H1 (cell line): ENCODE measurements around the gene LCOR. TPM values are rescaled to one million over a fixed set of nuclear protein-coding genes. Genes with fewer than 3 reads are reported as not detected.

Source experiments
- CTCF ChIA-PET: fragments of 300-600 bp; sonication (Branson Sonifier 250); formaldehyde crosslinking; loops from one replicate; lab custom pipeline; 2021; ENCODE audit not compliant: partially characterized antibody; lab: Charles Lee
- POLR2A ChIA-PET: fragments of 300-600 bp; sonication (Branson Sonifier 250); formaldehyde crosslinking; loops from one replicate; lab custom pipeline; 2021; ENCODE audit warnings: inconsistent platforms; ENCODE audit not compliant: partially characterized antibody; lab: Charles Lee
- DNase-seq, 2 experiments: peaks; one replicate each; pipeline versions ENCODE4 v3.0.0 to v3.0.0-alpha.2; 2010 to 2022; ENCODE audit warnings: low spot score in 2 of 2, low read depth in 1 of 2, mixed read lengths in 1 of 2
- FAIRE-seq: peaks from 2 replicates; lab custom pipeline; 2011; peaks lifted over from hg19 to GRCh38; lab: Jason Lieb, UNC
- H2AFZ ChIP-seq: 2 replicates; pipeline ENCODE4 v1.8.1; 2012; ENCODE audit warnings: low read length, inconsistent platforms
- H2AK5ac ChIP-seq: 2 replicates; pipeline ENCODE4 v1.6.1; 2013; ENCODE audit warnings: low read depth, low read length
- H2BK120ac ChIP-seq: replicated peaks from 2 replicates; pipeline ENCODE3; 2013; ENCODE audit warnings: low read depth, low read length, inconsistent platforms
- H2BK12ac ChIP-seq: 2 replicates; pipeline ENCODE4 v1.6.1; 2013; ENCODE audit warnings: low read depth, low read length
- H2BK15ac ChIP-seq: 2 replicates; pipeline ENCODE4 v1.6.1; 2013; ENCODE audit warnings: low read length
- H2BK20ac ChIP-seq: 2 replicates; pipeline ENCODE4 v1.6.1; 2013; ENCODE audit warnings: low read length
- H2BK5ac ChIP-seq: 2 replicates; pipeline ENCODE4 v1.6.1; 2013; ENCODE audit warnings: low read depth, low read length
- H3K14ac ChIP-seq: 2 replicates; pipeline ENCODE4 v1.6.1; 2013; ENCODE audit warnings: inconsistent platforms; ENCODE audit not compliant: insufficient read length
- H3K18ac ChIP-seq: 2 replicates; pipeline ENCODE4 v1.6.1; 2013; ENCODE audit warnings: low read length; ENCODE audit errors: extremely low read depth
- H3K23ac ChIP-seq: 2 replicates; pipeline ENCODE4 v1.6.1; 2013; ENCODE audit warnings: inconsistent platforms; ENCODE audit not compliant: insufficient read length
- H3K23me2 ChIP-seq: 2 replicates; pipeline ENCODE4 v1.6.1; 2013; ENCODE audit warnings: low read depth, low read length
- H3K27ac ChIP-seq: 2 replicates; pipeline ENCODE4 v1.6.1; 2011; ENCODE audit warnings: low read depth, low read length, inconsistent platforms
- H3K27me3 ChIP-seq, 4 experiments: replicated peaks in 1 of 4; 1 replicate in 1 of 4; 2 replicates in 3 of 4; pipeline versions ENCODE4 v1.6.1 to v1.8.1; 2011 to 2013; ENCODE audit warnings: low read length in 3 of 4, mild to moderate bottlenecking in 3 of 4, inconsistent platforms in 2 of 4, mixed read lengths in 2 of 4, moderate library complexity in 1 of 4; ENCODE audit not compliant: control insufficient read depth in 3 of 4, insufficient read depth in 3 of 4; ENCODE audit errors: extremely low read depth in 1 of 4
- H3K36me3 ChIP-seq, 4 experiments: 2 replicates each; pipeline versions ENCODE4 v1.6.1 to v1.8.1; 2011 to 2013; ENCODE audit warnings: mild to moderate bottlenecking in 4 of 4, low read length in 3 of 4, moderate library complexity in 2 of 4, control low read depth in 1 of 4, inconsistent platforms in 1 of 4; ENCODE audit not compliant: insufficient read depth in 4 of 4, control insufficient read depth in 2 of 4
- H3K4ac ChIP-seq: replicated peaks from 2 replicates; pipeline ENCODE3; 2013; ENCODE audit warnings: low read length, low read depth, mixed read lengths, inconsistent platforms; ENCODE audit not compliant: insufficient read length
- H3K4me1 ChIP-seq, 4 experiments: replicated peaks in 1 of 4; 1 replicate in 1 of 4; 2 replicates in 3 of 4; pipeline versions ENCODE4 v1.6.1 to v1.8.1; 2011 to 2013; ENCODE audit warnings: low read length in 3 of 4, inconsistent platforms in 2 of 4, mixed read lengths in 1 of 4; ENCODE audit not compliant: insufficient read depth in 4 of 4, control insufficient read depth in 3 of 4
- H3K4me2 ChIP-seq, 2 experiments: 2 replicates each; pipeline versions ENCODE4 v1.6.1 to v1.8.1; 2011 to 2013; ENCODE audit warnings: low read depth in 2 of 2, low read length in 2 of 2, control low read depth in 1 of 2, inconsistent platforms in 1 of 2, mild to moderate bottlenecking in 1 of 2; ENCODE audit not compliant: insufficient read depth in 1 of 2
- H3K4me3 ChIP-seq, 4 experiments: fragments of 200-600, 300-600 bp in 1 of 4; sonication (generic), shearing (Covaris generic), sonication (Bioruptor Twin) in 1 of 4; 2 replicates each; pipeline versions ENCODE4 v1.5.1 to v1.8.1; 2011 to 2016; ENCODE audit warnings: low read length in 4 of 4, low read depth in 3 of 4, control low read depth in 2 of 4, inconsistent platforms in 2 of 4, mild to moderate bottlenecking in 2 of 4, mixed read lengths in 1 of 4, moderate library complexity in 1 of 4; ENCODE audit not compliant: insufficient read depth in 2 of 4; ENCODE audit errors: extremely low read depth in 1 of 4
- H3K56ac ChIP-seq: replicated peaks from 2 replicates; pipeline ENCODE3; 2013; ENCODE audit warnings: low read depth, mild to moderate bottlenecking, mixed read lengths, low read length, inconsistent platforms; ENCODE audit not compliant: insufficient read length
- H3K79me1 ChIP-seq: 2 replicates; pipeline ENCODE4 v1.6.1; 2013; ENCODE audit warnings: low read depth, low read length, control low read depth
- H3K79me2 ChIP-seq, 2 experiments: 2 replicates each; pipeline versions ENCODE4 v1.6.1 to v1.8.1; 2012 to 2013; ENCODE audit warnings: low read length in 2 of 2, mild to moderate bottlenecking in 2 of 2, inconsistent platforms in 1 of 2; ENCODE audit not compliant: insufficient read depth in 2 of 2, control insufficient read depth in 1 of 2
- H3K9ac ChIP-seq, 4 experiments: replicated peaks in 1 of 4; 1 replicate in 1 of 4; 2 replicates in 3 of 4; pipeline versions ENCODE4 v1.6.1 to v1.8.1; 2011 to 2013; ENCODE audit warnings: low read depth in 3 of 4, low read length in 3 of 4, control low read depth in 2 of 4, mild to moderate bottlenecking in 2 of 4, moderate library complexity in 2 of 4, inconsistent platforms in 1 of 4; ENCODE audit errors: extremely low read depth in 1 of 4
- H3K9me3 ChIP-seq, 2 experiments: 2 replicates each; pipeline versions ENCODE4 v1.6.1 to v1.8.1; 2012 to 2013; ENCODE audit warnings: mild to moderate bottlenecking in 2 of 2, moderate library complexity in 2 of 2, control low read depth in 1 of 2, inconsistent platforms in 1 of 2, low read depth in 1 of 2, low read length in 1 of 2, mixed read lengths in 1 of 2; ENCODE audit not compliant: insufficient read depth in 2 of 2
- H4K20me1 ChIP-seq, 2 experiments: replicated peaks in 1 of 2; 2 replicates each; pipeline versions ENCODE3 to v1.8.1; 2011 to 2013; ENCODE audit warnings: inconsistent platforms in 2 of 2, low read length in 2 of 2, mild to moderate bottlenecking in 1 of 2; ENCODE audit not compliant: insufficient read depth in 2 of 2, control insufficient read depth in 1 of 2
- H4K5ac ChIP-seq: 2 replicates; pipeline ENCODE4 v1.6.1; 2013; ENCODE audit warnings: low read length, low read depth, mixed read lengths, inconsistent platforms; ENCODE audit not compliant: insufficient read length
- H4K8ac ChIP-seq: 2 replicates; pipeline ENCODE4 v1.8.0; 2013; ENCODE audit warnings: mild to moderate bottlenecking, moderate library complexity, low read length, inconsistent platforms; ENCODE audit not compliant: insufficient read depth; ENCODE audit errors: extremely low read depth
- H4K91ac ChIP-seq: replicated peaks from 2 replicates; pipeline ENCODE3; 2013; ENCODE audit warnings: low read length, mixed read lengths, inconsistent platforms; ENCODE audit not compliant: insufficient read length
- ASH2L ChIP-seq: fragments of 200-600, 300-600 bp; sonication (generic); IDR thresholded peaks from one replicate; pipeline ENCODE4 v1.7.1; 2017; ENCODE audit warnings: low read length
- BRCA1 ChIP-seq: IDR thresholded peaks from 2 replicates; pipeline ENCODE4 v1.6.1; 2012; ENCODE audit warnings: low read depth, low read length, improper control_type of control experiment
- CREB1 ChIP-seq: IDR thresholded peaks from 2 replicates; pipeline ENCODE4 v1.6.1; 2012; ENCODE audit warnings: inconsistent platforms
- EGR1 ChIP-seq: IDR thresholded peaks from 2 replicates; pipeline ENCODE4 v1.6.1; 2011; ENCODE audit warnings: low read depth, low read length, borderline replicate concordance
- HDAC6 ChIP-seq: IDR thresholded peaks from one replicate; pipeline ENCODE4 v1.7.1; 2012; ENCODE audit warnings: low read depth, mild to moderate bottlenecking, inconsistent platforms, low read length, moderate library complexity
- KDM5A ChIP-seq: fragments of 200-600 bp; IDR thresholded peaks from 2 replicates; pipeline ENCODE4 v1.7.1; 2012; ENCODE audit warnings: mild to moderate bottlenecking, low read length, inconsistent platforms, mixed read lengths
- PHF8 ChIP-seq: fragments of 200-600 bp; sonication (generic); conservative IDR thresholded peaks from 2 replicates; pipeline ENCODE4 v1.7.1; 2012; ENCODE audit warnings: low read depth, mild to moderate bottlenecking, inconsistent platforms, low read length, moderate library complexity
- RNF2 ChIP-seq: fragments of 200-900, 300-1000 bp; sonication (generic); IDR thresholded peaks from 2 replicates; pipeline ENCODE4 v1.7.1; 2016; ENCODE audit warnings: borderline replicate concordance, low read depth, mild to moderate bottlenecking, antibody characterized with exemption, low read length; ENCODE audit not compliant: poor library complexity, severe bottlenecking; ENCODE audit errors: missing control alignments
- SP1 ChIP-seq: IDR thresholded peaks from 2 replicates; pipeline ENCODE4 v1.6.1; 2011; ENCODE audit warnings: low read depth, low read length
- SUZ12 ChIP-seq: fragments of 200-600 bp; sonication (generic); IDR thresholded peaks from 2 replicates; pipeline ENCODE4 v1.6.1; 2012; ENCODE audit warnings: mild to moderate bottlenecking, inconsistent platforms, low read length, moderate library complexity, mixed read lengths
- TBP ChIP-seq: IDR thresholded peaks from 2 replicates; pipeline ENCODE4 v1.6.1; 2011; ENCODE audit warnings: low read depth, low read length, improper control_type of control experiment
- ZNF274 ChIP-seq: IDR thresholded peaks from 2 replicates; pipeline ENCODE4 v1.7.0; 2012; ENCODE audit warnings: low read length, borderline replicate concordance; ENCODE audit errors: extremely low read depth
- WGBS, 2 experiments: shearing (Covaris generic) in 1 of 2; methylation state at CpG; one replicate each; pipeline versions ENCODE4 v1.1.6 to v1.1.7; 2013 to 2015; ENCODE audit warnings: low lambda C conversion rate in 2 of 2, mixed read lengths in 2 of 2, inconsistent platforms in 1 of 2, low coverage in 1 of 2, missing lambda C conversion rate in 1 of 2; ENCODE audit not compliant: insufficient replicate concordance in 2 of 2, insufficient coverage in 1 of 2, insufficient read length in 1 of 2; ENCODE audit errors: extremely low coverage in 1 of 2, missing lambda C conversion rate in 1 of 2; 5-methylcytosine and 5-hydroxymethylcytosine counted together
- polyA plus RNA-seq, 7 experiments: library from polyadenylated mRNA; depleted of rRNA in 3 of 7; stranded (reverse) in 5 of 7; unstranded in 2 of 7; fragments of >200 nt in 5 of 7; fragments of 200-250 nt in 2 of 7; gene quantifications; 1 replicate in 5 of 7; 2 replicates in 1 of 7; 4 replicates in 1 of 7; pipeline versions ENCODE4 v1.2.1 to v1.2.3, GENCODE V29; 2011 to 2013; ENCODE audit warnings: missing spikeins in 2 of 7, mixed read lengths in 2 of 7
- total RNA-seq: library from RNA; stranded (reverse); fragmentation: NEBNext Ultra II Directional; extraction: Animal tissue kit (Norgen Biotek cat#: 25700); gene quantifications from 2 replicates; pipeline ENCODE4 v1.2.1, GENCODE V29; 2021

Gene LCOR
- total and polyA plus RNA-seq, 2 of the 8 experiments (the other 6 are each of a cell fraction or from before 2014, with no cell fraction given), result 4.7 to 25.5 TPM

GRCh38 chr10:96878057-96878456 is 46.0 kb downstream of the LCOR start:
- Histone ChIP-seq H3K4me2 (no peak overlapping the region), H3K4me1 (peaks cover 0 to 1% (median 0%) of the 10 kb centered on the region in 4 experiments; a peak in 1 of 7 replicates), H3K4me3 (no peak overlapping the region), H2BK120ac (no peak overlapping the region), H4K20me1 (peaks cover 2 to 3% of the 10 kb centered on the region in 2 experiments), H4K91ac (no peak overlapping the region), H3K56ac (no peak overlapping the region), H3K23me2 (no peaks in the 10 kb centered on the region), H3K18ac (no peak overlapping the region), H3K27ac (no peak overlapping the region), H2BK20ac (no peak overlapping the region), H2BK12ac (no peak overlapping the region), H3K79me1 (peaks cover 4% of the 10 kb centered on the region; the same call in 1 of the 2 replicates), H2BK5ac (no peak overlapping the region), H2AK5ac (no peak overlapping the region), H3K27me3 (no peaks in the 10 kb centered on the region), H2BK15ac (no peak overlapping the region), H4K5ac (no peak overlapping the region), H3K4ac (no peak overlapping the region), H4K8ac (no peak overlapping the region), H3K36me3 (no peaks in the 10 kb centered on the region), H3K9ac (no peak overlapping the region), H2AFZ (no peak overlapping the region), H3K14ac (no peak overlapping the region), H3K23ac (no peak overlapping the region), H3K79me2 (peaks cover 0 to 81% of the 10 kb centered on the region in 2 experiments; a peak in 2 of 4 replicates), H3K9me3 (no peaks in the 10 kb centered on the region)
- ChIA-PET CTCF (interaction anchor here (1.5 to 2.1 kb wide), 3 partner anchors 10 to 238 kb away, joined by 4 to 6 read pairs (median 6); no protein-coding TSS in a partner anchor), POLR2A (no interaction called here)
- 90% methylated on average over 3 of the region's 3 CpGs; no CpG with 5 or more reads in 1 of the 2 experiments for WGBS, 2 experiments
- DNase-seq, result no peak
- FAIRE-seq, result no peak
- TF ChIP-seq ASH2L (no peak), TBP (no peak), KDM5A (no peak), ZNF274 (no peak), SP1 (no peak), SUZ12 (no peak), RNF2 (no peak), CREB1 (no peak), HDAC6 (no peak), EGR1 (no peak), PHF8 (no peak), BRCA1 (no peak)
